Measurements from ENCODE around the gene ARRB2.

- TF ChIP-seq, protein P1, sequence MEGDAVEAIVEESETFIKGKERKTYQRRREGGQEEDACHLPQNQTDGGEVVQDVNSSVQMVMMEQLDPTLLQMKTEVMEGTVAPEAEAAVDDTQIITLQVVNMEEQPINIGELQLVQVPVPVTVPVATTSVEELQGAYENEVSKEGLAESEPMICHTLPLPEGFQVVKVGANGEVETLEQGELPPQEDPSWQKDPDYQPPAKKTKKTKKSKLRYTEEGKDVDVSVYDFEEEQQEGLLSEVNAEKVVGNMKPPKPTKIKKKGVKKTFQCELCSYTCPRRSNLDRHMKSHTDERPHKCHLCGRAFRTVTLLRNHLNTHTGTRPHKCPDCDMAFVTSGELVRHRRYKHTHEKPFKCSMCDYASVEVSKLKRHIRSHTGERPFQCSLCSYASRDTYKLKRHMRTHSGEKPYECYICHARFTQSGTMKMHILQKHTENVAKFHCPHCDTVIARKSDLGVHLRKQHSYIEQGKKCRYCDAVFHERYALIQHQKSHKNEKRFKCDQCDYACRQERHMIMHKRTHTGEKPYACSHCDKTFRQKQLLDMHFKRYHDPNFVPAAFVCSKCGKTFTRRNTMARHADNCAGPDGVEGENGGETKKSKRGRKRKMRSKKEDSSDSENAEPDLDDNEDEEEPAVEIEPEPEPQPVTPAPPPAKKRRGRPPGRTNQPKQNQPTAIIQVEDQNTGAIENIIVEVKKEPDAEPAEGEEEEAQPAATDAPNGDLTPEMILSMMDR (IDR thresholded peaks at IDR 0.05; ENCODE audit: low read length), result no peak
- TF ChIP-seq EZH2 (IDR thresholded peaks at IDR 0.05; ENCODE audit: borderline replicate concordance, low read length), result no peak
Observed at GRCh38 chr17:4751932-4752331, 41.5 kb downstream of the ARRB2 start.

Data from OCI-LY1 (cell line).